ENCODE results near the gene SLBP.

SLBP gene

DNA sequence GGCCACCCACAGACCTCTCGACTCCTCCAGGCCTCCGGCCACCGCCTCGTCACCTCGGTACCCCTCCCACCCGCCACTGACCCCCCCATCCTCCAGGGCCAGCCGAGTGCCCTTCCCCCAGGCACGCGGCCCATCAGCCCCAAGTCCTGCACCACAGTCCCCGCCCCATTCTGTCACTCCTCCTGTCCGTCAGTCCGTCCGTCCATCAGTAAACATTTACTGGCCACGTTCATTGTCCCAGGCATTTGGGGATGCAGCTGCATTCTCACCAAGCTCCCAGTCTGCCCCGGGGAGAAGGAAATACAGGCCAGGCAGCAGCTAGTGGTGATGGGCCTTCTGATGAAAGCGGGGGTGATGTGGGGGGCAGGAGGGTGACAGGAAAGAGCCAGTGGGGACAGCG is 45.7 kb upstream of the SLBP start:
- H3K4me3 ChIP-seq (ENCODE audit: low read depth, low read length): no peak overlapping the region
- TF ChIP-seq, protein P1, sequence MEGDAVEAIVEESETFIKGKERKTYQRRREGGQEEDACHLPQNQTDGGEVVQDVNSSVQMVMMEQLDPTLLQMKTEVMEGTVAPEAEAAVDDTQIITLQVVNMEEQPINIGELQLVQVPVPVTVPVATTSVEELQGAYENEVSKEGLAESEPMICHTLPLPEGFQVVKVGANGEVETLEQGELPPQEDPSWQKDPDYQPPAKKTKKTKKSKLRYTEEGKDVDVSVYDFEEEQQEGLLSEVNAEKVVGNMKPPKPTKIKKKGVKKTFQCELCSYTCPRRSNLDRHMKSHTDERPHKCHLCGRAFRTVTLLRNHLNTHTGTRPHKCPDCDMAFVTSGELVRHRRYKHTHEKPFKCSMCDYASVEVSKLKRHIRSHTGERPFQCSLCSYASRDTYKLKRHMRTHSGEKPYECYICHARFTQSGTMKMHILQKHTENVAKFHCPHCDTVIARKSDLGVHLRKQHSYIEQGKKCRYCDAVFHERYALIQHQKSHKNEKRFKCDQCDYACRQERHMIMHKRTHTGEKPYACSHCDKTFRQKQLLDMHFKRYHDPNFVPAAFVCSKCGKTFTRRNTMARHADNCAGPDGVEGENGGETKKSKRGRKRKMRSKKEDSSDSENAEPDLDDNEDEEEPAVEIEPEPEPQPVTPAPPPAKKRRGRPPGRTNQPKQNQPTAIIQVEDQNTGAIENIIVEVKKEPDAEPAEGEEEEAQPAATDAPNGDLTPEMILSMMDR (IDR thresholded peaks at IDR 0.05; ENCODE audit: low read depth, low read length): no peak
- in situ Hi-C loops (cut with HindIII; ENCODE audit: low sequenced_read_pairs): no loop called here
- DNase-seq (ENCODE audit: low read depth, low spot score): no peak

DNA sequence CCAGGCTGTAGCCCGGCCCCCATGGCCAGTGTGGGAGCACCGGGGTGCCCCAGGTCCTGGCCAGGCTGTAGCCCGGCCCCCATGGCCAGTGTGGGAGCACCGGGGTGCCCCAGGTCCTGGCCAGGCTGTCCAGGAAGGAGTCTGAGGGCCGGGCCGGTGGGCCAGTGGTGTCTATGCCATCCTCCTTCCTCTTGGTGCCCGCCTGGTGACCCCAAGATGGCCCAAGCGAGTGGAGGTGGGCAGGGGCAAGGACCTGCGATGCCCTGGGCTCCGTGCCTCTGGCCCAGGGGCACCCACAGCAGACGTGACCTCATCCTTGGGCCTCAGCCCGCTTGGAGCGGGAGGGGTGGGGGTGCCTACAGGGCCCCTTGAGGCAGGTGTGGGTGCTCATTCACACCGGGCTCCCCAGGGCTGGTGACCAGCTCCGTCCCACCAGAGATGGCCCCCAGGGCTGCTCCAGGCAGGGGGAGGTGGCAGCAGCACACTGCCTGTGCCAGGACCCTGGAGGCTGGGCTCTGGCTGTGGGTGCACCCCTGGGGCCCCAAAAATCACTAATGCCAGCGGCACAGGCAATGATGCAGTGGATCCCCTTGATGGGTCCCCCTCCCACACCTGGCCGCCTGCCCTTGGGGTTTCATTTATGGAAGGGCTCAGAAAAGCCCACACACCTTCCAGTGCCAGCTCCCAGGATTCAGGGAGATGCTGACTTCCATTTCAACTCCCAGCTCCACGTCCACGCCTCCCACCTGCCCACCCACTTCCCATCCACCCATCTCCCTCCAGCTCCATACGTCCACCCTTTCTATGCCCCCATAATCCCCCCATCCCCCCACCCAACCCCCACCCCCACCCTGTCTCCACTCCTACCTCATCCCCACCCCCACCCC is 45.0 kb upstream of the SLBP start:
- no peak for DNase-seq (ENCODE audit: low read depth, low spot score)
- H3K4me3 ChIP-seq (ENCODE audit: low read depth, low read length): no peak overlapping the region
- TF ChIP-seq, protein P1 (IDR thresholded peaks at IDR 0.05; ENCODE audit: low read depth, low read length): no peak
- in situ Hi-C loops (cut with HindIII; ENCODE audit: low sequenced_read_pairs): no loop called here

DNA sequence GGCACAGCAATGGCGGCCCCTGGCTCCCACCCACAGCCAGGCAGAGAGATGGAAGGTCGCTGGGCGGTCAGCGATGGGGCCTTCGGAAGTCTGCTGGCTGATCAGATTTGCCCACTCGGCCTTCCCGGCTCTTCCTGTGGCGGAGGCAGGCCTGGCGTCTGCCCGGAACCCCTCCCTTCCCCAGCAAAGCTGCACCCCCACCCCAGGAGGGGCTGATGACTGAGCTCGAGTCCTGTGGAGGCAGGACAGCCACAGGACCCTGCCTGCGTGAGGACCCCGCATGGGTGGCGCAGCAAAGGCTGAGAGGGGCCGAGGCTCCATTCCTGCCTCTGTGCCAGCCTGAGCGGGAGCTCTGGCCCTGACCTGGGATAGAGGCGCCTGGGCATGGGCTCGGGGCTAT is 44.0 kb upstream of the SLBP start:
- H3K4me3 ChIP-seq (ENCODE audit: low read depth, low read length): no peak overlapping the region
- in situ Hi-C loops (cut with HindIII; ENCODE audit: low sequenced_read_pairs): no loop called here
- TF ChIP-seq, protein P1 (IDR thresholded peaks at IDR 0.05; ENCODE audit: low read depth, low read length): no peak
- DNase-seq (ENCODE audit: low read depth, low spot score): no peak

DNA sequence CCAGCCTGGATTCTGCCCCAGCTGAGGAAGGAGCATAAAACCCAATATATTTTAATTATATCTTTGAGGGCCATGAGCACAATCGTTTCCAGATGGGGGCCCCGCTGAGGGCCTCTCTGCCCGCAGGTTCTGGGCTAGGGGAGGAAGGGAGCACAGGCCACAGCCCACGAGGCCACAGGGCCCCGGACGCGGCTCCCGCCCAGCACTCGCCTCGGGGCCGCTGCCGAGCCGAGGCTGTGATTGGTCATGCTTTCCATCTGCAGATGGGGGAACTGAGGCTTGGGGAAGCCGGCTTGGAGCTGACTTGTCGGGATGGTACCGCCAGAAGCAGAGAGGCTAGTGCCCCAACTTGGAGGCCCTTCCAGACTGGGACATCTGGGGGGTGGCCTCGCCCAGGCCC is 43.2 kb upstream of the SLBP start:
- TF ChIP-seq, protein P1 (IDR thresholded peaks at IDR 0.05; ENCODE audit: low read depth, low read length): no peak
- H3K4me3 ChIP-seq (ENCODE audit: low read depth, low read length): no peak overlapping the region
- in situ Hi-C loops (cut with HindIII; ENCODE audit: low sequenced_read_pairs): no loop called here
- no peak for DNase-seq (ENCODE audit: low read depth, low spot score)

DNA sequence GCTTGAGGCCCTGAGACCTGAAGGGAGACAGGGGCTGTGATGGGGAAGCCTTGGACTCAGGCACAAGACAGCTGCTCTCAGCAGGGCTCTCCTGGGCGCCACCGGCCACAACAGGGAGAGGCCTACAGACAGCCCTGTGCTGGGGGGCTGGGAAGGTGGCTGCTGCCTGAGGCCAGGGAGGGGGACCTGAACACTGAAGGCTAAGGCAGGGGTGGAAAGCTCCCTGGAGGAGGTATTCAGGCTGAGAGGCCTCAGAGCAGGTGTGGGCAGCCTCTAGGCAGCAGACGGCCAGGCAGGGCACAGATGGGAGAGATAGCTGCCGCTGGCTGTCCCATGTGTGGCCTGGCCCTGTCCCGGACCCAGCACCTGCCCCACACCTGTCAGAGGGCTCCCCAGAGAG is 42.2 kb upstream of the SLBP start:
- TF ChIP-seq, protein P1 (IDR thresholded peaks at IDR 0.05; ENCODE audit: low read depth, low read length): no peak
- in situ Hi-C loops (cut with HindIII; ENCODE audit: low sequenced_read_pairs): no loop called here
- no peak overlapping the region for H3K4me3 ChIP-seq (ENCODE audit: low read depth, low read length)
- no peak for DNase-seq (ENCODE audit: low read depth, low spot score)

DNA sequence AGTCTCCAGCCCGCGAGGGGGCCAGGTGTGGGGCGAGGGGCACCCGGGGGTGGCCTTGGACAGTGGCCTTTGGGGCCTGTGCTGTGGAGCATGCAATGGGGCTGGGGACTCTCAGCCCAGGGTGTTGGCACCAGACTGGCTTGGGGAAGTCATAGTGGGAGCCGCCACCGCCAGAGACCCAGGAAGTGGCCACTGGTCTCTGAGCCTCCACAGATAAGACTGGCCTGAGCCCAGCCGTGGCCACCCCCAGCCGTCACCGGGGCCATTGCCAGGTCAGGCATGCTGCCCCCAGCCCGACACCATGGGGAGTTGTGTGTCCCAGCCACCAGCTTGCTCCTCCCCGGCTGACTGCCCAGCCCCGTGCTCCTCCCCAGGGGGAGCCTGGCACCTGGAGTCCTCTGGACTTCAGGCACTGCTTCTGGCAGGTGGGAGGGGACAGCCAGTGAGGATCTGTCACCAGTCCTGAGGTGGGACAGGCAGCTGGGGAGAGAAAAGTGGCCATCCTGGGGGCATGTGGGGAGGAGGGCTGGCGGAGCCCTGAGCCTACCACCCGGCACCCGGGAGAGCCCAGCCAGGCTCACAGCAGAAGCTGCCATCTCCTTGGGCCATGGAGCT is 41.7 kb upstream of the SLBP start:
- TF ChIP-seq, protein P1 (IDR thresholded peaks at IDR 0.05; ENCODE audit: low read depth, low read length): no peak
- no peak overlapping the region for H3K4me3 ChIP-seq (ENCODE audit: low read depth, low read length)
- in situ Hi-C loops (cut with HindIII; ENCODE audit: low sequenced_read_pairs): no loop called here
- no peak for DNase-seq (ENCODE audit: low read depth, low spot score)

Measured in astrocyte of the spinal cord (primary cell).